Neuronal stem cell (in vitro differentiated cells): ENCODE results near the gene TNFRSF21.

ENCODE experiments used
- DNase-seq: peaks from one replicate; pipeline ENCODE4 v3.0.0-alpha.2; 2013; ENCODE audit warnings: low spot score
- H2AFZ ChIP-seq: one replicate; pipeline ENCODE4 v1.6.1; 2013; ENCODE audit warnings: mild to moderate bottlenecking, low read length, inconsistent platforms
- H2AK5ac ChIP-seq: 2 replicates; pipeline ENCODE4 v1.6.1; 2013; ENCODE audit warnings: low read depth, mild to moderate bottlenecking, inconsistent platforms, low read length, moderate library complexity, mixed read lengths
- H2BK120ac ChIP-seq: 2 replicates; pipeline ENCODE4 v1.6.1; 2013; ENCODE audit warnings: low read depth, mild to moderate bottlenecking, inconsistent platforms, low read length, moderate library complexity, mixed read lengths
- H2BK12ac ChIP-seq: one replicate; pipeline ENCODE4 v1.6.1; 2013; ENCODE audit warnings: low read length, inconsistent platforms
- H2BK15ac ChIP-seq: 2 replicates; pipeline ENCODE4 v1.6.1; 2013; ENCODE audit warnings: mild to moderate bottlenecking, low read length, inconsistent platforms, mixed read lengths
- H2BK5ac ChIP-seq: one replicate; pipeline ENCODE4 v1.6.1; 2013; ENCODE audit warnings: inconsistent platforms, mild to moderate bottlenecking, low read length, moderate library complexity
- H3K14ac ChIP-seq: one replicate; pipeline ENCODE4 v1.6.1; 2013; ENCODE audit warnings: low read length, inconsistent platforms
- H3K18ac ChIP-seq: 2 replicates; pipeline ENCODE4 v1.6.1; 2013; ENCODE audit warnings: low read length, inconsistent platforms
- H3K23ac ChIP-seq: 2 replicates; pipeline ENCODE4 v1.6.1; 2013; ENCODE audit warnings: low read depth, mild to moderate bottlenecking, mixed read lengths, low read length, inconsistent platforms; ENCODE audit not compliant: poor library complexity
- H3K27ac ChIP-seq: replicated peaks from 3 replicates; pipeline ENCODE4 v1.5.1; 2013; ENCODE audit warnings: low read length, inconsistent platforms
- H3K27me3 ChIP-seq, 3 experiments: 2 replicates each; pipeline ENCODE4 v1.6.1; 2013; ENCODE audit warnings: low read length in 3 of 3, mild to moderate bottlenecking in 2 of 3, inconsistent platforms in 1 of 3, low read depth in 1 of 3, mixed read lengths in 1 of 3, moderate library complexity in 1 of 3; ENCODE audit not compliant: control insufficient read depth in 3 of 3, insufficient read depth in 3 of 3
- H3K36me3 ChIP-seq, 2 donors: replicated peaks in 1 of 2; 2 replicates each; pipeline ENCODE4 v1.6.1; 2013; ENCODE audit warnings: low read length in 2 of 2; ENCODE audit not compliant: control insufficient read depth in 2 of 2, insufficient read depth in 2 of 2
- H3K4ac ChIP-seq: 2 replicates; pipeline ENCODE4 v1.6.1; 2013; ENCODE audit warnings: inconsistent platforms, mild to moderate bottlenecking, low read length, moderate library complexity
- H3K4me1 ChIP-seq, 2 donors: 1 replicate in 1 of 2; 2 replicates in 1 of 2; pipeline ENCODE4 v1.6.1; 2013; ENCODE audit warnings: low read length in 2 of 2, low read depth in 1 of 2; ENCODE audit not compliant: control insufficient read depth in 2 of 2, insufficient read depth in 1 of 2
- H3K4me2 ChIP-seq: one replicate; pipeline ENCODE4 v1.6.1; 2013; ENCODE audit warnings: mild to moderate bottlenecking, low read length, inconsistent platforms; ENCODE audit not compliant: insufficient read depth, poor library complexity, severe bottlenecking
- H3K4me3 ChIP-seq, 2 donors: 2 replicates each; pipeline ENCODE4 v1.5.1; 2013; ENCODE audit warnings: low read length in 2 of 2, mild to moderate bottlenecking in 2 of 2, inconsistent platforms in 1 of 2, moderate library complexity in 1 of 2
- H3K79me1 ChIP-seq: one replicate; pipeline ENCODE4 v1.6.1; 2013; ENCODE audit warnings: low read depth, mild to moderate bottlenecking, inconsistent platforms, low read length, moderate library complexity
- H3K9ac ChIP-seq: one replicate; pipeline ENCODE4 v1.6.1; 2013; ENCODE audit warnings: mild to moderate bottlenecking, low read depth, low read length, inconsistent platforms; ENCODE audit not compliant: poor library complexity
- H3K9me3 ChIP-seq, 2 donors: replicated peaks in 1 of 2; 2 replicates each; pipeline versions ENCODE3 to v1.6.1; 2013; ENCODE audit warnings: low read length in 2 of 2, mild to moderate bottlenecking in 2 of 2, inconsistent platforms in 1 of 2, low read depth in 1 of 2, mixed read lengths in 1 of 2, moderate library complexity in 1 of 2; ENCODE audit not compliant: control insufficient read depth in 2 of 2, insufficient read depth in 1 of 2
- H4K8ac ChIP-seq: one replicate; pipeline ENCODE4 v1.6.1; 2013; ENCODE audit warnings: low read depth, mild to moderate bottlenecking, inconsistent platforms, low read length, moderate library complexity
- H4K91ac ChIP-seq: one replicate; pipeline ENCODE4 v1.6.1; 2013; ENCODE audit warnings: low read length, low read depth, mild to moderate bottlenecking, inconsistent platforms; ENCODE audit not compliant: poor library complexity
- WGBS, 2 donors: extraction: QIAGEN DNeasy Blood & Tissue Kit; methylation state at CpG; one replicate each; pipeline ENCODE4 v1.1.7; 2013; ENCODE audit warnings: missing lambda C conversion rate in 2 of 2, mixed read lengths in 1 of 2; ENCODE audit not compliant: insufficient read length in 2 of 2, insufficient replicate concordance in 1 of 2; ENCODE audit errors: extremely low coverage in 2 of 2; 5-methylcytosine and 5-hydroxymethylcytosine counted together

TNFRSF21 gene

GRCh38 chr6:47182291-47182957 lies 127.3 kb downstream of the TNFRSF21 start:
- Histone ChIP-seq H3K79me1 (no peaks in the 10 kb centered on the region), H2BK5ac (no peak overlapping the region), H3K9ac (no peak overlapping the region), H2AK5ac (no peak overlapping the region), H3K27me3 (no peaks in the 10 kb centered on the region), H3K4me3 (no peak overlapping the region), H3K18ac (no peak overlapping the region), H3K14ac (no peak overlapping the region), H3K23ac (no peak overlapping the region), H4K8ac (no peak overlapping the region), H2BK12ac (no peak overlapping the region), H2BK120ac (no peak overlapping the region), H3K9me3 (no peaks in the 10 kb centered on the region), H3K4me2 (no peak overlapping the region), H2BK15ac (no peak overlapping the region), H4K91ac (no peak overlapping the region), H3K4ac (no peak overlapping the region), H3K36me3 (no peaks in the 10 kb centered on the region), H3K4me1 (no peaks in the 10 kb centered on the region), H3K27ac (no peak overlapping the region), H2AFZ (no peak overlapping the region)
- no CpG with 5 or more reads among the region's 6 CpGs for WGBS, 2 donors
- no peak for DNase-seq

GRCh38 chr6:47181681-47182080 lies 128.0 kb downstream of the TNFRSF21 start:
- H2AK5ac ChIP-seq: no peak overlapping the region
- H3K18ac ChIP-seq: no peak overlapping the region
- H2AFZ ChIP-seq: no peak overlapping the region
- H3K79me1 ChIP-seq: no peaks in the 10 kb centered on the region
- H4K91ac ChIP-seq: no peak overlapping the region
- no CpG with 5 or more reads among the region's 5 CpGs for WGBS, 2 donors
- H3K9ac ChIP-seq: no peak overlapping the region
- no peak overlapping the region for H4K8ac ChIP-seq
- no peak overlapping the region for H3K4ac ChIP-seq
- no peak overlapping the region for H2BK15ac ChIP-seq
- no peak overlapping the region for H3K4me3 ChIP-seq
- H3K9me3 ChIP-seq: no peaks in the 10 kb centered on the region
- no peak overlapping the region for H3K4me2 ChIP-seq
- no peak overlapping the region for H3K23ac ChIP-seq
- H3K27me3 ChIP-seq: no peaks in the 10 kb centered on the region
- H2BK12ac ChIP-seq: no peak overlapping the region
- no peak overlapping the region for H3K14ac ChIP-seq
- H3K36me3 ChIP-seq: no peaks in the 10 kb centered on the region
- H2BK5ac ChIP-seq: no peak overlapping the region
- no peak for DNase-seq
- H2BK120ac ChIP-seq: no peak overlapping the region
- H3K4me1 ChIP-seq: no peaks in the 10 kb centered on the region
- H3K27ac ChIP-seq: no peak overlapping the region
